Caco-2 (cell line): ENCODE results near the gene OSM. TPM values are rescaled to one million over a fixed set of nuclear protein-coding genes. Genes with fewer than 3 reads are reported as not detected.

ENCODE experiments used
- BruUV-seq: library from RNA; stranded (reverse); fragments of 400-500 nt; replicated peaks from 2 replicates; lab custom pipeline; 2021; lab: Mats Ljungman, UMichigan
- CTCF ChIA-PET: fragments of 300-600 bp; sonication (Branson Sonifier 250); formaldehyde crosslinking; loops from one replicate; lab custom pipeline; 2022; ENCODE audit warnings: antibody characterized with exemption; lab: Charles Lee
- POLR2A ChIA-PET: fragments of 300-600 bp; sonication (Branson Sonifier 250); formaldehyde crosslinking; loops from one replicate; lab custom pipeline; 2022; ENCODE audit warnings: antibody characterized with exemption; lab: Charles Lee
- DNase-seq, 2 experiments: peaks; one replicate each; pipeline versions ENCODE4 v3.0.0 to v3.0.0-alpha.2; 2020 to 2022
- H3K27me3 ChIP-seq: replicated peaks from 2 replicates; pipeline ENCODE4 v1.6.0; 2011; ENCODE audit warnings: low read length; ENCODE audit not compliant: control insufficient read depth, insufficient read depth
- H3K36me3 ChIP-seq: 2 replicates; pipeline ENCODE4 v1.5.1; 2011; ENCODE audit warnings: low read length; ENCODE audit not compliant: control insufficient read depth, insufficient read depth
- H3K4me1 ChIP-seq: fragments of 250-450 bp; sonication (Bioruptor Pico); 2 replicates; pipeline ENCODE4 v1.5.1; 2020; ENCODE audit warnings: mild to moderate bottlenecking
- H3K4me3 ChIP-seq: 2 replicates; pipeline ENCODE4 v1.5.1; 2011; ENCODE audit warnings: low read depth, mild to moderate bottlenecking, control low read depth, low read length
- H3K9me3 ChIP-seq: fragments of 250-450 bp; sonication (Bioruptor Pico); 2 replicates; pipeline ENCODE4 v1.5.1; 2020; ENCODE audit warnings: mild to moderate bottlenecking, moderate library complexity
- H3K27ac Mint-ChIP-seq: one replicate; pipeline ENCODE4 v1.8.0; 2022; ENCODE audit warnings: mixed read lengths; ENCODE audit not compliant: unreplicated experiment
- H3K27me3 Mint-ChIP-seq: one replicate; pipeline ENCODE4 v1.8.0; 2022; ENCODE audit warnings: mixed read lengths; ENCODE audit not compliant: insufficient read depth, unreplicated experiment
- H3K36me3 Mint-ChIP-seq: one replicate; pipeline ENCODE4 v1.8.0; 2022; ENCODE audit warnings: mild to moderate bottlenecking, mixed read lengths; ENCODE audit not compliant: insufficient read depth, unreplicated experiment
- H3K4me1 Mint-ChIP-seq: one replicate; pipeline ENCODE4 v1.8.0; 2022; ENCODE audit warnings: low read depth, mixed read lengths; ENCODE audit not compliant: unreplicated experiment
- H3K4me3 Mint-ChIP-seq: one replicate; pipeline ENCODE4 v1.8.0; 2022; ENCODE audit warnings: mild to moderate bottlenecking, moderate library complexity, mixed read lengths; ENCODE audit not compliant: unreplicated experiment
- H3K9me3 Mint-ChIP-seq: one replicate; pipeline ENCODE4 v1.8.0; 2022; ENCODE audit warnings: mixed read lengths; ENCODE audit not compliant: unreplicated experiment
- CTCF ChIP-seq, 2 experiments: fragments of 200-600 bp in 1 of 2; IDR thresholded peaks; 1 replicate in 1 of 2; 2 replicates in 1 of 2; pipeline versions ENCODE4 v1.5.1 to v1.8.0; 2011 to 2022; ENCODE audit warnings: antibody characterized with exemption in 1 of 2, control low read depth in 1 of 2, inconsistent platforms in 1 of 2, low read depth in 1 of 2, low read length in 1 of 2, mild to moderate bottlenecking in 1 of 2, moderate library complexity in 1 of 2; ENCODE audit not compliant: insufficient read depth in 1 of 2, severe bottlenecking in 1 of 2, unreplicated experiment in 1 of 2
- intact Hi-C: fragments of 100-400 bp; cut with micrococcal nuclease; formaldehyde crosslinking; loops from one replicate; pipeline ENCODE4 v1.10.0; 2022; ENCODE audit not compliant: unreplicated experiment
- total RNA-seq: library from RNA; stranded (reverse); gene quantifications from 2 replicates; pipeline ENCODE4 v1.2.3, GENCODE V29; 2022

OSM gene
- total RNA-seq, 1 experiment from 2014 or later = not detected

GRCh38 chr22:30214703-30215407 lies 51.8 kb downstream of the OSM start:
- Mint-ChIP-seq H3K4me3 (no peak overlapping the region), H3K27ac (peak overlapping the region; percentile 84), H3K4me1 (peaks cover 45% of the 10 kb centered on the region), H3K36me3 (peaks cover 5% of the 10 kb centered on the region), H3K9me3 (no peaks in the 10 kb centered on the region), H3K27me3 (no peaks in the 10 kb centered on the region)
- BruUV-seq = no TSS peak
- ChIA-PET POLR2A (no interaction called here), CTCF (interaction anchor here (1.2 kb wide), 1 partner anchor 73 kb away, joined by 4 read pairs; no protein-coding TSS in a partner anchor)
- TF ChIP-seq CTCF (IDR thresholded peaks at IDR 0.05; ENCODE audit: insufficient read depth in 1 of 2, low read depth in 1 of 2, low read length in 1 of 2, severe bottlenecking in 1 of 2, unreplicated experiment in 1 of 2) = no peak
- H3K4me3 ChIP-seq = no peak overlapping the region
- no peaks in the 10 kb centered on the region for H3K36me3 ChIP-seq
- intact Hi-C loops = no loop called here
- no peaks in the 10 kb centered on the region for H3K9me3 ChIP-seq
- no peaks in the 10 kb centered on the region for H3K27me3 ChIP-seq
- peaks cover 50% of the 10 kb centered on the region for H3K4me1 ChIP-seq
- DNase-seq = no peak

GRCh38 chr22:30212996-30213441 lies 53.6 kb downstream of the OSM start:
- Histone ChIP-seq H3K4me3 (no peak overlapping the region), H3K27me3 (no peaks in the 10 kb centered on the region), H3K9me3 (no peaks in the 10 kb centered on the region), H3K36me3 (no peaks in the 10 kb centered on the region), H3K4me1 (peaks cover 65% of the 10 kb centered on the region)
- Mint-ChIP-seq H3K27ac (peak overlapping the region; percentile 97), H3K4me3 (no peak overlapping the region), H3K36me3 (peaks cover 11% of the 10 kb centered on the region), H3K27me3 (no peaks in the 10 kb centered on the region), H3K9me3 (no peaks in the 10 kb centered on the region), H3K4me1 (peaks cover 53% of the 10 kb centered on the region)
- no peak for TF ChIP-seq CTCF (IDR thresholded peaks at IDR 0.05; ENCODE audit: insufficient read depth in 1 of 2, low read depth in 1 of 2, low read length in 1 of 2, severe bottlenecking in 1 of 2, unreplicated experiment in 1 of 2)
- TSS peak; percentile 42 for BruUV-seq
- no peak for DNase-seq
- intact Hi-C loops = loop anchor here (1.0 to 2.0 kb wide), 3 partner anchors 17 to 104 kb away; no protein-coding TSS in a partner anchor
- POLR2A ChIA-PET = interaction anchor here (0.5 to 1.0 kb wide), 3 partner anchors 33 to 144 kb away, joined by 4 to 5 read pairs (median 4); partner anchors contain the start of genes CCDC157, SF3A1 and TBC1D10A
- CTCF ChIA-PET = interaction anchor here (1.2 kb wide), 2 partner anchors 43 to 75 kb away, joined by 5 read pairs; no protein-coding TSS in a partner anchor

Other genes with a start within 250 kb of the OSM start
- 2.4 and 3.1 TPM in 2 replicates for gene HORMAD2, start 186.4 kb downstream of the OSM start, total RNA-seq
- 8.0 and 9.7 TPM in 2 replicates for gene LIF, start 20.1 kb downstream of the OSM start, total RNA-seq
- 6.3 and 7.4 TPM in 2 replicates for gene CASTOR1, start 22.7 kb upstream of the OSM start, total RNA-seq
- gene TBC1D10A, start 60.1 kb upstream of the OSM start, total RNA-seq = 11.1 and 12.2 TPM in 2 replicates
- 182 and 188 TPM in 2 replicates for gene SF3A1, start 90.0 kb upstream of the OSM start, total RNA-seq
- 4.8 and 4.9 TPM in 2 replicates for gene CCDC157, start 90.2 kb upstream of the OSM start, total RNA-seq
- gene RNF215, start 120.6 kb upstream of the OSM start, total RNA-seq = 12.8 and 14.2 TPM in 2 replicates
- gene SEC14L2, start 130.2 kb upstream of the OSM start, total RNA-seq = 9.4 and 11.0 TPM in 2 replicates
- gene MTFP1, start 158.9 kb upstream of the OSM start, total RNA-seq = 20.6 and 23.0 TPM in 2 replicates
- gene SEC14L3, start 205.2 kb upstream of the OSM start, total RNA-seq = not detected in 2 replicates
- gene SEC14L4, start 238.8 kb upstream of the OSM start, total RNA-seq = not detected in 2 replicates